ENCODE data around the gene PPRC1. TPM values are rescaled to one million over a fixed set of nuclear protein-coding genes. Genes with fewer than 3 reads are reported as not detected.

PPRC1 gene
- total RNA-seq, 1 donor from 2014 or later = 11.7 TPM

- Histone ChIP-seq H2AFZ (replicated peaks) (no peak overlapping the region), H3K4me1 (no peaks in the 10 kb centered on the region), H3K4me2 (no peak overlapping the region), H3K9ac (no peak overlapping the region), H4K20me1 (ENCODE audit: low read depth) (no peaks in the 10 kb centered on the region), H3K79me2 (ENCODE audit: low read depth) (no peaks in the 10 kb centered on the region), H3K4me3 (no peak overlapping the region), H3K9me3 (ENCODE audit: low read depth) (no peaks in the 10 kb centered on the region), H3K27me3 (no peaks in the 10 kb centered on the region), H3K27ac (no peak overlapping the region), H3F3A (ENCODE audit: low read depth) (no peaks in the 10 kb centered on the region), H3K36me3 (no peaks in the 10 kb centered on the region)
- no peak for DNase-seq (ENCODE audit: low spot score)
- Mint-ChIP-seq H3K4me3 (no peak overlapping the region), H3K4me1 (no peaks in the 10 kb centered on the region), H3K9me3 (peaks cover 9% of the 10 kb centered on the region), H3K36me3 (no peaks in the 10 kb centered on the region), H3K27ac (no peak overlapping the region), H3K27me3 (ENCODE audit: insufficient read depth, low read depth) (peaks cover 9% of the 10 kb centered on the region)
- TF ChIP-seq CTCF (IDR thresholded peaks at IDR 0.05) (no peak), EZH2phosphoT487 (IDR thresholded peaks at IDR 0.05) (no peak)
These were observed 65.2 kb downstream of the PPRC1 start for GRCh38 chr10:102198027-102198426.

Small RNA genes lying within 50 kb of the gene (small RNA-seq; reads per million reads assigned to genes)
- gene AL500527.1 (not detected), gene AL500527.2 (not detected)

Other genes with a start within 250 kb of the PPRC1 start
- 11.8 and 14.5 TPM in 2 replicates for gene ARMH3, start 76.9 kb upstream of the PPRC1 start, total RNA-seq (ENCODE audit: low replicate concordance)
- gene HPS6, start 67.7 kb upstream of the PPRC1 start, total RNA-seq (ENCODE audit: low replicate concordance) = 7.2 and 22.8 TPM in 2 replicates
- gene LDB1, start 12.7 kb upstream of the PPRC1 start, total RNA-seq (ENCODE audit: low replicate concordance) = 46.4 and 79.2 TPM in 2 replicates
- 74.7 and 80.6 TPM in 2 replicates for gene NOLC1, start 19.3 kb downstream of the PPRC1 start, total RNA-seq (ENCODE audit: low replicate concordance)
- 0.40 TPM in 1 of 2 replicates, not detected in the other for gene ELOVL3, start 93.3 kb downstream of the PPRC1 start, total RNA-seq (ENCODE audit: low replicate concordance)
- gene PITX3, start 108.5 kb downstream of the PPRC1 start, total RNA-seq (ENCODE audit: low replicate concordance) = 0.46 TPM in 1 of 2 replicates, not detected in the other
- 23.5 and 37.9 TPM in 2 replicates for gene GBF1, start 112.5 kb downstream of the PPRC1 start, total RNA-seq (ENCODE audit: low replicate concordance)

All from neural progenitor cell (in vitro differentiated cells).